GM19099 (cell line): Measurements from ENCODE around the gene RASAL1.

Experiments used
- POLR2A ChIP-seq: IDR thresholded peaks from 3 replicates; pipeline ENCODE4 v1.6.1; 2011; ENCODE audit warnings: low read depth; ENCODE audit not compliant: insufficient read length; ENCODE audit errors: extremely low read depth

RASAL1 gene

DNA sequence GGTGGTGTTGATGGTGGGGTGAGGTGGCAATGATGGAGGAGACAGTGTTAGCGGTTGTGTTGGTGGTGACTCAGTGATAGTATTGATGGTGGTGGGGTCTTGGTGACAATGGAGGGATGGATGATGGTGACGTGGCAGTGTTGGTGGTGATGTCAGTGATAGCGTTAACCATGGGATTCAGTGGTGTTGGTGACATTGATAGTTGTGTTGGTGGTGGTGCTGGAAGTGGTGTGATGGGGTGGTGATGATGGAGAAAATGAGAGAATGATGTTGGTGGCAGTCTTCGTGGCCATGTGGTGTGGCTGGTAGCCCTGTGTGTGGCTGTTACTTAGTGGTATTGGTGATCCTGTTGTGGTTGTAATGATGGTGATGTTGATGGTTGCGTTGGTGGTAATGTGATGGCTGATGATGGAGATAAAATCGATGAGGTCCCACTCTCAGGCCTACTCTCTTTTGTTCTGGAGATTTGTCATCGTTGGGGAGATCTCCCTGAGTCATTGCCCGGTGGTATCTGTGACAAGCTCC is 76.4 kb downstream of the RASAL1 start:
- no peak for TF ChIP-seq POLR2A

GRCh38 chr12:113058553-113058952 is 77.0 kb downstream of the RASAL1 start:
- TF ChIP-seq POLR2A = no peak

DNA sequence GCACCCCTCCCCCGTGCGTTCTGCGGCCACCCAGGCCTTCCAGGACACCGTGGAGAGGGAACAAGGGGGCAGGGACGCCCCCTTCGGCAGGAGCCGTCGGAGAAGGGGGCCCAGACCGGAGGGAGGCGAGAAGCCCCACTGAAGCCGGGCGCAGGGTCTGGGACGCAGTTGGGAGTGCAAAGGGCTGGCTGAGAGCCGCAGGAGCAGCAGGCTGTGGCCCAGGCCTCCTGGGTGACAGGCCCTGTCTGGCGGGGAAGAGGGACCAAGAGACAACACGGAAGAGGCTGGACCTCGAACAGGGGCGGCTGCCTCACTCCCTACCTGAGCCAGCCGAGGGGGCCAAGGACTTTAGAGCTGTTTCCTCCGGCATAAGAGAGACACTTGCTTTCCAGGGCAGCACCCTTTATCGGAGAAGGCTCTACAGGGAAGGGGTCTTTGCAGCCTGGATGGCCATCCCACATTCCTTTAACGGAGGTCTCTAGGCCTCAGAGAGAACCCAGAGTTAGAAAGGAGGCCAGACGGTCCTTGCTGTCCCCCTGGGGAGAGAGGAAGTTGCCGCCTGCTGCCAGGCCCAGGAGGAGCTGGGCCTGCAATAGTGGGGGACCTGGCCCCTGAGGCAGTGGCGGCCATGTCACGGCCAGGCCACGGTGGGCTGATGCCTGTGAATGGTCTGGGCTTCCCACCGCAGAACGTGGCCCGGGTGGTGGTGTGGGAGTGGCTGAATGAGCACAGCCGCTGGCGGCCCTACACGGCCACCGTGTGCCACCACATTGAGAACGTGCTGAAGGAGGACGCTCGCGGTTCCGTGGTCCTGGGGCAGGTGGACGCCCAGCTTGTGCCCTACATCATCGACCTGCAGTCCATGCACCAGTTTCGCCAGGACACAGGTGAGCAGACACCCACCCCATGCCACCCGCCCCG is 77.7 kb downstream of the RASAL1 start:
- no peak for TF ChIP-seq POLR2A

DNA sequence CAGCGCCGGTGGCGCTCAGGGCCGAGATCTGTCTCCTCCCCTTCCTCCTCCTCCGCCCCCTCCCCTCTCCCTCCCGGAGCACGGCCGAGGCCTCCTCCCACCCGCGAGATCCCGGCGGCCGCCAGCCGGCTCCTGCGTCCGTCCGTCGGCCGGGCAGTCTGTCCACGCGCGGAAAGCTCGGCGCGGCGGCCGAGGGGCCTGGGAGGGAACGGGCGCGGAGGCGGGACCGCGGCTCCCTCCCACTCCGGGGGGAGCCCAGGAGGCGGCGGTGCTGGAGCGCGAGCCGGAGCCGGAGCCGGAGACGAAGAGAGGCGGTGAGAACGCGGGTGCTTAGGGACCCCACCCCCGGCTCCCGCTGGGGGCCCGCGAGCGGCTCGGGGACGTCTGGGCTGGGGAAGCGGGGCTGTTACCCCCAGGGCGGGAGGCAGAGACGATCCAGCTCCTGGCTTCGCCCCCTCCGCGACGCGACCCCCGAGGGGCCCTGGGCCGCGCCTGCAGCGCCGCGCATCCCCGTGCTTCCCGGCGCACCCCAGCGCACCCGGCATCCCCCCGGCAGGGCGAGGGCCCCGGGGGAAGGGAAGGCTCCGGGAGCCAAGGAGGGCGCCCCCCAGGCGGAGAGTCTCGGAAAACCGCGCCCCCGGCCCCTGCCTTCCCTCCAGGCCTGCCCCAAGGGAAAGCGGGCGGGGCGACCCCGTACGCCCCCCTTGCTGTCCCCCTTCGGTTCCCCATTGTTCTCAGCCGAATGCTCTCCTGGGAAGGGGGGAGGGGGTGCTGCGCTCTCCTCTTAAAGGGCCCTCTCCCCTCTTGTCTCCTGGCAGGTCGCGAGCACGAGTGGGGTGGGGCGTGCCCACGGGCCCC is 78.7 kb downstream of the RASAL1 start, which contains the start of gene DTX1:
Gene DTX1 (plus strand): TSS at position 100 of the 858 bp plus-strand sequence. CDS start 1,463 bp downstream, outside the sequence.
- TF ChIP-seq POLR2A = no peak

DNA sequence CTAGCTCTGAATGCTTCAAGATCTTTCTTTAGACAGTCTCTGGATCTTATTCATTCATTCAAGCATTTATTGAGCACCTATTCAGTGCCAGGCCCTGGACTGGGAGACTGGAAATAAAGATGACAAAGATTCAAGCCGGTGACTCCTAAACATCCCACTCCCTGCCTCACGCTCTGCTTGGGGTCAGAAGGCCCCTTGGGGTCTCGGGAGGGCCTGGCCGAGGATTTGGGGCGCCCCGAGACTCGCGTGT is 79.3 kb downstream of the RASAL1 start:
- no peak for TF ChIP-seq POLR2A

GRCh38 chr12:113055594-113056380 is 79.8 kb downstream of the RASAL1 start:
- no peak for TF ChIP-seq POLR2A

DNA sequence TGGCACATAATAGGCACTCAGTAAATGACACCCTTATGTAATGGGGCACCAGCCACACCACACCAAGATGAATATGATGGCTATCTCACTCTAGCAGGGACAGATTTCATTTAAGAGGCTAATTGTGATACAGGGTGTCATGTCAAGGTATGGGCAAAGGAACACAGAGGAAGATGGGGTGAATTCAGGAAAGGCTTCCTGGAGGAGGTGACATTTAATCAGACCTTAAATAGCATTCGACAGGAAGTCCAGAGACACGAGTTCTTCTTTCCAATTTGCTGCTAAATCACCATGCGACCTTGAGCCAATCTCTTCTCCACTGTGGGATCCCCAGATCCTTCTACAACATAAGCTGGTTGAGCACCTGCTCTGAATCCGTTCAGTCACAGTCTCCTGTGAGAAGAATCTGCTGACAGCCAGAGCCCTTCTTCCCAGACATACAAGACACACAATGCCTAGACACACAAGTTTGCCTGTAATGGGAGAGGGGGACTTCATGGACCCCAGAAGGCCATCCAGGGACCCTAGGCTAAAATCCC is 80.5 kb downstream of the RASAL1 start:
- no peak for TF ChIP-seq POLR2A

- TF ChIP-seq POLR2A = no peak
Observed at GRCh38 chr12:113052326-113052725, 83.2 kb downstream of the RASAL1 start.

GRCh38 chr12:113051759-113052158 is 83.8 kb downstream of the RASAL1 start:
- TF ChIP-seq POLR2A = no peak

DNA sequence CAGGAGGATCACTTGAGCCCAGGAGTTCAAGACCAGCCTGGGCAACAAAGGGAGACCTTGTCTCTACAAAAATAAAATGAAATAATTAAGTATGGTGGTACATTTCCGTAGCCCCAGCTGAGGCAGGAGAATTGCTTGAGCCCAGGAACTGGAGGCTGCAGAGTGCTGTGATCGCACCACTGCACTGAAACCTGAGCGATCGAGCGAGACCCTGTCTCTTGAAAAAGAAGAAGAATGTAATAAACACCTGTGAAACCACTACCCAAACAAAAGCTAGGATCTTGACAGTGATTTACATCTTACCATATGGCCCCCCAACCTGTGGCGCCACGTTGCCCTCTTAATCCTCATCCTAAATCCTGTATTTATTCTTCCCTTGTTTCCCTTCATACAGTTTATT is 84.8 kb downstream of the RASAL1 start:
- TF ChIP-seq POLR2A = no peak

DNA sequence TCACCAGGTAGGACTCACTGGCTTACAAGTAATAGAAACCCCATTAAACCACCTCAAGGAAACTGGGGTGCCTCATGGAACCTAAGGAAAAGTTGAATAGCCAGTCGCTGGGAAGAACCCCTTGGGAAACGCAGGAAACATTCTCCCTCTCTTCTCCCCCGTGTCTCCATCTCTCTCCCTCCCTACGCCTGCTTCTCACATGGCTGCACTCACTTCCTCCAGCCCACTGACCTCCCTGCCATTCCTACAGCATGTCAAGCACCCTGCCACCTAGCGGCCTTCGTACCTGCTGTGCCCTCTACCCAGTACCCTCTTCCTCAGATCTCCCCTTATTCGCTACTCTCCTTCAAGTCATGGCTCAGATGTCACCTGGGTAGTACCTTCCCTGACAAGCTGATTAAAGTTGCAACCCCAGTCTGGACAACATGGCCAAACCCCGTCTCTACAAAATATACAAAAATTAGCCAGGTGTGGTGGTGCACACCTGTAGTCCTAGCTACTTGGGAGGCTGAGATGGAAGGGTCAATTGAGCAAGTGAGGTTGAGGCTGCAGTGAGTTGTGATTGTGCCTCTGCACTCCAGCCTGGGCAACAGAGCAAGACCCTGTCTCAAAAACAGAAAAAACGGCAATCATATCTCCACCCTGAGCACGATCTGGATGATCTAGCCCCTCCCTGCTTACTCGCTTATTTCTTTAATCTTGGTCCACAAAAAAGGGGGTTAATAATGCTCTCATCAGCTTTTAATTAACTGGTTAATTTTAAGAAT is 85.4 kb downstream of the RASAL1 start:
- no peak for TF ChIP-seq POLR2A
